Stimulated activated CD8-positive, alpha-beta memory T cell treated with anti-CD3 and anti-CD28 coated beads, Interleukin-2, amount 100 ng/mL, for 1 hour (primary cell): Measurements from ENCODE around the gene IL4I1.

Source experiments
- DNase-seq, 2 donors: peaks; one replicate each; pipeline ENCODE4 v3.0.0-alpha.2; 2020; ENCODE audit warnings: low read depth in 2 of 2

Gene IL4I1

GRCh38 chr19:49863935-49864320 lies 32.8 kb downstream of the IL4I1 start:
- no peak for DNase-seq

GRCh38 chr19:49863254-49863934 lies 33.3 kb downstream of the IL4I1 start:
- DNase-seq = no peak

DNA sequence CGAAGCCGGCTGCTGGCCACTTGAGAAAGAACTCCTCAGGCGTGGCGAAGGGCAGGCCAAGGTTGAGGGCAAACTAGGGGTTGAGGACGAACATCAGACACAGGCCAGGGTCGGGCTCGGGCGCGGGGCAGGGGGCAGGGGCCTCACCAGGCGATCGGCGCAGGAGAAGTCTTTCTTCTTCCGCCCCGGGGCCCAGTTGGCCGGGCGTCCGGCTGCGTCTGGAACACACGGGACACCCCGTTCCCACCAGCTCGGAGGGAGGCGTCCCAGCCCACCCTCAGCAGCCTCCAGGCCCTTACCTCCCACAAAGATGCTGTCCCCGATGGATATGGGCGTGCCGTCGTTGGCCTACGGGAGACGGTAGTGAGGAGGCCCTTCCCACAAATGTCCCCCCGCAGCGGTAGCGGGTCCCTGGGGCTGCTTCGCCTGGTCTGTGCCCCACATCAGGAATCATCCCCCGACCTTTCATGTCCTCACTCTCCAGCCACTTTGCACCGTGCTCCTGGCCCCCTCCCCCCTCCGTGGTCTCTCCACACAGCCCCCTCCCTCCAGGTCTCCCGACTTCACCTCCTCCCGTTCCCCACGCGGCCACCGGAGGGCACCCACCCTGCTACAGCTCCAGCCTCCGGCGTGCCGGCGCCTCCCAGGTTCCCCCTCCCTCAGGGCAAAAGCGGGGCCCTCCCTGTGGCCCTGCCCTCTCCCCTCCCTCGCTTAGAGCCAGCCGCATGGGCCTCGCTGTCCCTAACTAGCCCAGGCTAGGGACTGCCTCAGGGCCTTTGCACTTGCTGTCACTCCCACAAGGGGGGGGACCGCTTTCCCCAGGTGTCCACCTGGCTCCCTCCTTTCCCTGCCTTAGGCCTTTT lies 34.1 kb downstream of the IL4I1 start:
- DNase-seq = no peak

DNA sequence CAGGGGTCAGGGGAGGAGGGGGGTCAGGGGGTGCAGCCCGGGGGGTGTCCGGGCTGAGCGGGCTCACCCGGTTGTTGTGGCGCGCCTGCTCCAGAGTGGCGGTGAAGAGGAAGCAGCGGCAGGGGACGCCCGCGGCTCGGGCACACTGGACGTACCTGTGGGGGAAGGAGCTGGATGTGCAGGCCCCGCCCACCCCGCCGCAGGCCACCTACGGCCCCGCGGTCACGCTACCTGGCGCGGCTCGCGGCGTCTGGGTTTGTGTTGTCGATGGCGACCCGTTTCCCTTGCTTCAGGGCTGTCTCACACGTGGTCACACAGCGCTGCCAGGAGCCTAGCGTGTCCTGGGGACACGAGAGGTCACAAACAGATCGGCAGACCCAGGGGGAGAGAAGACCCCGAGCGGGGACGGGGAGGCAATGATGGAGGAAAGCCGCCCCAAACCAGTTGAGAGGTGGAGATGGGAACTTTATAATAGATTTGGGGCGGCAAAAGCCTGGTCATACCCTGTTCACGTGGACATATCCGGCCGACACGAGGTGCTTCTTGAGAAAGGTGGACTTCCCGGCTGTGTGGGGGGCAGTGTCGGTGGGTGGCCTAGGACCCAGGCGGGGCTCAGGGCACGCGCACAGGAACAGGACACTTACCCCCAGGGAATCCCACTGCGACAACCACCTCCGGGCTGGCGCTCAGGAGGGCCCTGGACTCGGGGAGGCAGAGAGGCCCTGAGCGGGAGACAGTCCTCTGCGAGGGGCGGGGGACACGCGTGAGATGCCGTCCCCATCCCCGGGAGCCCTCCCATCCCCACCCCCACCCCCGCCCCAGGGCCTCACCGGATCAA lies 34.9 kb downstream of the IL4I1 start:
- no peak for DNase-seq

DNA sequence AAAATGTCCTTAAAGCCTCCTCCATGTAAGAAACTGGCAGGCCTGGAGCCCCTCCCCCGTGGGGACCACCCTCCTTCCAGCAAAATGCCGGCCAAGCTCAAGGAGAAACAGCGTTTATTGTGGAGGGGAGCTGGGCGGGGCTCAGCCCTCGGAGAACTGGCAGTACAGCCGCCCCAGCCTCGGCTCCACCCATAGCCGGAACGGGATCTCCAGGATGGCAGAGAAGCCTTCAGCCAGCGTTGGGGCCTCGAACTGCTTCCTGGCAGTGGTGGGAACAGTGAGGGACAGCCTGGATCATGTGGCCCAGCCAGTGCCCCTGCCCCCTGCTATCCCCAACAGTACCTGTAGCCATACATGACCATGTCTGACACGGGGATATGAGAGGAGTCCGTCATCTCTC lies 35.6 kb downstream of the IL4I1 start:
- no peak for DNase-seq

DNA sequence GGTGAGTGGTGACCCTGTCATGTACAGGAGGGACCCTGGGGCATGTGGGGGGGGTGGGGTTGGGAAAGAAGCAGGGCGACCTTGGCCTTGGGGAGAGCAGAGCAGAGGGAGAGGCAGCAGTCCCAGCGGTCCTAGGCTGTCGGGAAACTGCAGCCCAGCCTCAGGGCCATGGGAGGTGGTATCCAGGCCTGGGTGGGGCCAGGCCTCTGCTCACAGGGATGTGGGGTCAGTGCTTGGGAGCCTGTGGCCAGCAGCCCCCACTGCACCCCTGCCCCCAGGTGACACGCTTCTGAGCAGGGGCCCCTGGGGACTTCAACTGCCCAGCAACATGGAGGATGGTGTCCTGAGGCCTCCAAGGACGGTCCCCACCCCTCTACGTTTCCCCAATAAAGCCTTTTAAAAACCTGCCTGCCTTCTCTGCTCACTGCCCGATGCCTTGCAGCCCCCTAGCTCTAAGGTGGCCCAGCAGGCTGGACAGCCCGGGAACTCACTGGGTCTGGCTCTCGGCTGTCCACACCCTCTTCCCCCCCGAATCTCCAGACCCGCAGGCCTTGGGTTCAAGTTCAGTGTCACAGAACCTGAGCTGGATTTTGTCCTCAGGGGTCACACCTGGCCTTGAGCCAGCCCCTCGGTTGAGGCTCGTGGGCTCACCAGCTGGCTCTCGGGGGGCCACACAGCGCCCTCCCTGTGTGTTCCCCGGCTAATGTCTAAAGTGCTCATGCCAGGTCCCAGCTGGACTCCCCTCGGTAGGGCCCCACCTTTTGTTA lies 36.2 kb downstream of the IL4I1 start:
- no peak for DNase-seq

DNA sequence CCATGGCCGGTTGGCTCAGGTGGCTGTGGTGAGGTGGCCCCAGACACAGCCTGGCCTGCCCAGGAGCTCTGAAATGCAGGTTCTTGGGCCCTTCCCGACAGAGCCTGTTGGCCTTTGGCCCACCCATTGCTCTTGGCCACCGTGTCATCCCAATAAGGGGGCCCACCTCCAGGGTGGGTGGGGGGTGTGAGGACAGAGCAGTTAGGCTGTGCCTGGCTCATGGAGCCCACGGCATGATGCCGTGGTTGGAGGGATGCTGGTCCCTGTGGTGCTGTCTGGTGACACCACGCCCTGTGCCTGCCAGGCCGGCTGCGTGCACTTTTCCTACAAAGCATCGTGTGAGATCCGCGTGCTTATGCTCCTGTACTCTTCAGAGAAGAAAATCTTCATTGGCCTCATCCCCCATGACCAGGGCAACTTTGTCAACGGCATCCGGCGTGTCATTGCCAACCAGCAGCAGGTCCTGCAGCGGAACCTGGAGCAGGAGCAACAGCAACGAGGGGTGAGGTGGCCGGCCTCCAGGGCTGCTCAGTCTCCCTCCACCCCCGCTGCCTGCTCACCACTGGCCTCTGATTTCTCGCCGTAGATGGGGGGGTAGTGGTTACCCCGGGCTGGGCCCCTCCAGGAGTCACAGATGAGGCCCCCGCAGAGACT lies 36.9 kb downstream of the IL4I1 start:
- no peak for DNase-seq

DNA sequence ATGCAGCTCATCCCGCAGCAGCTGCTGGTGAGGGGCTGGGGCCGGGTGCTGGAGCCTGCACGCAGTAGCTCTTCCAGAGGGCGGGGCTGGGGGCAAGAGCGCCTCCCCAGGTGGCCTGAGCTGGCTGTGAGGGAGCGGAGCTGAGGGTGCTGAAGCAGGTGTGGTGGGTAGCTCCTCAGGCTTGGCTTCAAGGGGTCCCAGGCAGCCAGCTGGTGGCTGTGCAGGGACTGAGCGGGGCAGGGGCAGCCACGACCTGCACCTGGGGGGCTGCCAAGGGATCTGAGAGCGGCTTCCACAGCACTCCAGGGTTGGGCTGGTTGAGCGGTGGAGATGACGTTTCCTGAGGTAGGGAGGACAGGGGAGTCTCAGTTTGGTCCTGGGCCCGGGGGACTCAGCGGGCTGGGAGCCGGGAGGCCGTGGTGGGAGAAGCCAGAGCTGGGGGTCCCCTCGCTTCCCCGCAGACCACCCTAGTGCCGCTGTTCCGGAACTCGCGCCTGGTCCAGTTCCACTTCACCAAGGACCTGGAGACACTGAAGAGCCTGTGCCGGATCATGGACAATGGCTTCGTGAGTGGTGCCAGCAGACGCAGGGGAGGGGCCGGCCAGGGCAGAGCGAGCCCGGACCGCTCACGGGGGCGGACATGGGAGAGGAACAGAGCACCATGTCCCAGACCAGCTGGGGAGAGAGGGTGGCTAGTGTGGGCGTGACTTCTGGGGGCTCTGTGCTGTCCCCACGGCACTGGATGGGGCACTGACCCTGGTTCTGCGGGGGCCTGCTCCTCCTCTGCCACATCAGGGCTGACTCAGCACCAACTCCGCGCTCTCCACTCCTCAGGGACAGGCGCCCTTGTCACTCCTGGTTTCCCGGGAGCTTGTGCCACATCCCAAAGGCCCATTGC lies 38.4 kb downstream of the IL4I1 start:
- DNase-seq = no peak

DNA sequence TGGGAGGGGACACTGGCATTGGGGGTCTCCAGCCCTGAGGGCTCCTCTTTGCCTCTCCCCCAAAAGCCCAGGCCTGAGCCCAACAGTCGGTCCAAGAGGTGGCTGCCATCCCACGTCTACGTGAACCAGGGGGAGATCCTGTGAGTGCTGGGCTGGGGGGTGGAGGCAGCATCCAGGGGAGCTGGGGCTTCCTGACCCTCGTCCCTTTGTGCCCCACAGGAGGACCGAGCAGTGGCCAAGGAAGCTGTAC lies 38.9 kb downstream of the IL4I1 start:
- DNase-seq = no peak

DNA sequence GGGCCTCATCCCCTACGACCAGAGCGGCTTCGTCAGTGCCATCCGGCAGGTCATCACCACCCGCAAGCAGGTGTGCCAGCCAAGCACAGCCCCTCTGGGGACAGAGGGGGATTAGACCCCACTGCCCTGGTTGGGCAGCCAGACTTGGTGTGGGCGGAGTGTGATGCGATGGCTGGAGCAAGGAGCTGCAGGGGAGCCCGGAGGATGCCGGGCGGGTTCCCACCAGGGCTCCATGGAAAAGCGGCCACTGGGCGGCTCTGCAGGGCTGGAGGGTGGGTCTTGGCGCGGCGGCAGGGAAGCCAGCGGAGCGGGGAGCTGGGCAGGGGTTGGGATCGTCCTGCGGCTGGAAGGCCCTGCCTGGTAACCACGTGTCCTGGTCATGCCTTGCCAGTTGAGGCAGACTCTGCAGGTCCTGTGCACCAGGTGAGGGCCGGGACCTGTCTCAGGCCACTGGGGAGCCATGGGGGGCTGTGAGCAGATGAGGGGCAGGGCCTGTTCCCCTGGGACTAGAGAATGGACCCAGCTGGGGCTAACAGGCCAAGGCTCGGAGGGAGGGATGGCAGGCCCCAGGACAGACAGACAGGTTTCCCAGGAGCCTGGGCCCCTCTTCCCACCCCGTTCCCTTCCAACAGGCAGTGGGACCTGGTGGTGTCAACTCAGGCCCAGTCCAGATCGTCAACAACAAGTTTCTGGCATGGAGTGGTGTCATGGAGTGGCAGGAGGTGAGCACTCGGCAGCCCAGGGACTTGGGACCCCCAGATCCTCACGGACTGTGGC lies 39.4 kb downstream of the IL4I1 start:
- DNase-seq = no peak

DNA sequence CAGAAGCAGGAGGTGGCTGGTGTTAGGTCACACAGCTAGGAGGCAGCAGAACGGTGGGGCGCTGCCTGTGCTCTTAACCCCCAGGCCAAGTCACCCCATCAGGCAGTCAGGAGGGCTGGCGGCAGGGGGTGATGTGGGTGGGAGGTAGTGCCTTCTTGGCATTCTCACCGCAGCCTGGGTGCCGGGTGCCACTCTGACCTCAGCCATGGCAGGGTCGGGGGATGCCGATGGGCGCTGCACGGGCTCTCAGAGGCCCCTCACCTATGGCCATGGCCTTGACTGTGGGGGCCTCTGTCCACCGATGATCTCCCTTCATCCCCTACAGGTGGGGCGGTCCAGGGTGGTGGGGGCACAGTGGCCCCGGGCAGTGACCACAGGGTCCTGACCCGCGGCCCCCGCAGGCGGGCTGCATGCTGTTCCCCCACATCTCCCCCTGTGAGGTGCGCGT lies 40.1 kb downstream of the IL4I1 start:
- no peak for DNase-seq

DNA sequence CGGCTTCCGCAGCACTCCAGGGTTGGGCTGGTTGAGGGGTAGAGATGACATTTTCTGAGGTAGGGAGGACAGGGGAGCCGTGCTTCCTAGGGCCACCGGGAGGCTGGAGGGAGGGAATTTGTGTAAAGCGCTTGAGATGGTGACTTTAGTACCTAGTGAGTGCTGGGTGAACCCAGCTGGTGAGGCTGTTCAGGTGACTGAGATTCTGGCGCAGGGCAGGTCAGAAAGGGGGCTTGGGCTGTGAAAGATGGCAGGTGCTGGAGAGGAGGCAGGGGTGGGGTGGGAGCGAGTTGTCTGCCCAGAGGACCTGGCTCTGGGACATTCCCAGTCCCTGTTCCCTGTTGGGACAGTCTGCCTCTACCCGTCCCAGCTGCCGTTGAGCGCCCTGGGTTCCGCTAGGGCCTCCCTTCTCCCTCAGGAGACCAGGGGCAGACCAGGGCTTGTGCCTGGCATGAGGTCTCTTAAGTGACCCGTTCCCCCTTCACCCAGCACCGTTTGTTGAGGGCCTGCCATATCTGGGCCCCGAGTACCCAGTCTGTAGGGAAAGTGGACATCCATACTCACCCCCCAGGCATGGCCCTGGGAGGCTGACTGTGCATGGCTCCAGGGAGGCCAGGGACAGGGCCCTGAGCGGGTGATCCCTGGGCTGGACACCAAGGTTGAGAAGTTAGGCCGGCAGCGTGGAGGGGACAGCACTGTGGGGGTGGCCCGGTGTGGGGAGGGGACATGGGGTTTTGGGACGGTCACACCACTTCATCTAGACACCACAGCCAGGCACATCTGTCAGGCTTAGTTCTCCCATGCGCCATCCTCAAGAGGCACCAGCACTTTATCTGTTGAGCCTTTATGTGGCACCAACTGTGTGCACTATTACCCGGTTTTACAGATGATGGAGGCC lies 40.8 kb downstream of the IL4I1 start:
- DNase-seq = no peak

DNA sequence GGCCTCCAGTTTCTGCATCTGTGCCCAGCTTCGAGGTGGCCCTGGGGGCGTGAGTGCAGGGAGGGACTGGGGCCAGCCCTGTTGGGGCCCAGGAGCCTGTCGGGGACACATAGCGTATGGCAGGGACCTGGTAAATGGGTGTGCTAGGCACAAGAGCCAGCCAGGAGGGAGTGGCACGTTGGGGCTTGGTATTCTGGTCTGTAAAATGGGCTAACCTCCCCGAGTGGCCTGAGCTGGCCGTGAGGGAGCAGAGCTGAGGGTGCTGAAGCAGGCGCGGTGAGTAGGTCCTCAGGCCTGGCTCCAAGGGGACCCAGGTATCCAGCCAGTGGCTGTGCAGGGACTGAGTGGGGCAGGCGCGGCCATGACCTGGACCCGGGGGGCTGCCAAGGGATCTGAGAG lies 41.4 kb downstream of the IL4I1 start:
- DNase-seq = no peak

GRCh38 chr19:49854378-49855263 lies 42.1 kb downstream of the IL4I1 start:
- DNase-seq = no peak

DNA sequence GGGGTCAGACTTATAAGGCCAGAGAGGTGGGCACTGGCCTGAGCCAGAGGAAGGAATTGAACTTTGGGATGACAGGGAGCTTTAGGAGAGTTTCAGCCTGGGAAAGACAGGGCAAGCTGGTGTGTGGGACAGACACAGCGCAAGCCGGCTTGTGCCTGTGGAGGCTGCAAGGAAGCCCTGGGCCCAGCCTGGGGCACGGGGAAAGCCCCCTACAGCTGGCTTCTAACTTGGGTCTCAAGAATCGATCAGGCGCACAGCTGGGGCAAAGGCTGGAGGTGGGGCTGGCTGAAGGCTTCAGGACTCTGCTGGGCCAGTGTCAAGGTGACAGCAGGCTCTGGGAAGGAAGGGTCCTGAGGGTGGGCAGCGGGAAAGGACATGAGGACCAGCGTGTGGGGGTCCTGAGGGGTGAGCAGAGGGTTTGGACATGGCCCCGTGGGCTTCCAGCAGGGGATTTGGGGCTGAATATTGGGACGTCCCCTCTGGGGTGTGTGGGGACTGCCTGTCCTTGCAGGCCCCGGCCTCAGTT lies 42.8 kb downstream of the IL4I1 start:
- no peak for DNase-seq

GRCh38 chr19:49852631-49853126 lies 44.0 kb downstream of the IL4I1 start:
- DNase-seq = no peak
